Mucosa of stomach (tissue), 1 donor: Measurements from ENCODE around the gene MMP19.

Experiments used
- H3K27me3 ChIP-seq: one replicate; pipeline ENCODE4 v1.7.0; 2013; ENCODE audit warnings: mild to moderate bottlenecking, low read length; ENCODE audit not compliant: control insufficient read depth, insufficient read depth
- H3K36me3 ChIP-seq: one replicate; pipeline ENCODE4 v1.7.0; 2013; ENCODE audit warnings: low read length; ENCODE audit not compliant: control insufficient read depth, insufficient read depth
- H3K4me1 ChIP-seq: one replicate; pipeline ENCODE4 v1.7.0; 2013; ENCODE audit warnings: mild to moderate bottlenecking, low read length; ENCODE audit not compliant: control insufficient read depth, insufficient read depth
- H3K4me3 ChIP-seq: one replicate; pipeline ENCODE4 v1.7.0; 2013; ENCODE audit warnings: low read length
- H3K9ac ChIP-seq: one replicate; pipeline ENCODE4 v1.7.0; 2013; ENCODE audit warnings: mild to moderate bottlenecking, low read length, moderate library complexity
- H3K9me3 ChIP-seq: one replicate; pipeline ENCODE4 v1.7.0; 2013; ENCODE audit warnings: mild to moderate bottlenecking, low read length, moderate library complexity; ENCODE audit not compliant: control insufficient read depth
- donor health status: Pancreatic carcinoma.

Gene MMP19

GRCh38 chr12:55820679-55821078 lies 22.1 kb downstream of the MMP19 start:
- Histone ChIP-seq H3K27me3 (no peaks in the 10 kb centered on the region), H3K4me3 (no peak overlapping the region), H3K36me3 (peaks cover 10% of the 10 kb centered on the region), H3K4me1 (peaks cover 12% of the 10 kb centered on the region), H3K9ac (no peak overlapping the region), H3K9me3 (no peaks in the 10 kb centered on the region)

- peak overlapping the region; percentile 81 for H3K9ac ChIP-seq
- H3K36me3 ChIP-seq, result peaks cover 10% of the 10 kb centered on the region
- H3K27me3 ChIP-seq, result no peaks in the 10 kb centered on the region
- H3K9me3 ChIP-seq, result no peaks in the 10 kb centered on the region
- peaks cover 17% of the 10 kb centered on the region for H3K4me1 ChIP-seq
- H3K4me3 ChIP-seq, result peak overlapping the region; percentile 91
Observed at GRCh38 chr12:55818886-55819285, 23.9 kb downstream of the MMP19 start.

GRCh38 chr12:55818140-55818728 lies 24.5 kb downstream of the MMP19 start:
- Histone ChIP-seq H3K4me1 (peaks cover 17% of the 10 kb centered on the region), H3K27me3 (no peaks in the 10 kb centered on the region), H3K9me3 (no peaks in the 10 kb centered on the region), H3K4me3 (peak overlapping the region; percentile 91), H3K9ac (peak overlapping the region; percentile 81), H3K36me3 (peaks cover 10% of the 10 kb centered on the region)

GRCh38 chr12:55817345-55818139 lies 25.2 kb downstream of the MMP19 start, which contains the start of the genes ORMDL2 and SARNP:
ORMDL2 (plus strand) TSS chr12:55818041; CDS start chr12:55819000, 959 bp downstream.
SARNP (minus strand) TSS chr12:55817724; CDS start chr12:55817701, 23 bp downstream.
- Histone ChIP-seq H3K27me3 (no peaks in the 10 kb centered on the region), H3K9ac (peak within 1 kb of the TSS; percentile 97), H3K9me3 (no peaks in the 10 kb centered on the region), H3K4me1 (peaks cover 17% of the 10 kb centered on the region), H3K36me3 (peaks cover 10% of the 10 kb centered on the region), H3K4me3 (peak within 1 kb of the TSS; percentile 91)

GRCh38 chr12:55816881-55817344 lies 25.8 kb downstream of the MMP19 start:
- Histone ChIP-seq H3K4me1 (peaks cover 17% of the 10 kb centered on the region), H3K9ac (peak overlapping the region; percentile 97), H3K9me3 (no peaks in the 10 kb centered on the region), H3K27me3 (no peaks in the 10 kb centered on the region), H3K4me3 (peak overlapping the region; percentile 91), H3K36me3 (peaks cover 10% of the 10 kb centered on the region)

- Histone ChIP-seq H3K4me1 (peaks cover 20% of the 10 kb centered on the region), H3K9me3 (no peaks in the 10 kb centered on the region), H3K36me3 (peaks cover 8% of the 10 kb centered on the region), H3K9ac (peak overlapping the region; percentile 14), H3K4me3 (no peak overlapping the region), H3K27me3 (no peaks in the 10 kb centered on the region)
Observed at GRCh38 chr12:55815473-55815872, 27.3 kb downstream of the MMP19 start.

GRCh38 chr12:55814257-55814656 lies 28.5 kb downstream of the MMP19 start:
- no peak overlapping the region for H3K4me3 ChIP-seq
- H3K9ac ChIP-seq, result no peak overlapping the region
- no peaks in the 10 kb centered on the region for H3K36me3 ChIP-seq
- H3K9me3 ChIP-seq, result no peaks in the 10 kb centered on the region
- no peaks in the 10 kb centered on the region for H3K27me3 ChIP-seq
- peaks cover 20% of the 10 kb centered on the region for H3K4me1 ChIP-seq

- no peak overlapping the region for H3K9ac ChIP-seq
- peaks cover 11% of the 10 kb centered on the region for H3K4me1 ChIP-seq
- no peaks in the 10 kb centered on the region for H3K36me3 ChIP-seq
- no peak overlapping the region for H3K4me3 ChIP-seq
- H3K9me3 ChIP-seq, result no peaks in the 10 kb centered on the region
- no peaks in the 10 kb centered on the region for H3K27me3 ChIP-seq
Observed at GRCh38 chr12:55812088-55812487, 30.6 kb downstream of the MMP19 start.

GRCh38 chr12:55809274-55809673 lies 33.5 kb downstream of the MMP19 start:
- H3K36me3 ChIP-seq, result no peaks in the 10 kb centered on the region
- peaks cover 3% of the 10 kb centered on the region for H3K4me1 ChIP-seq
- H3K9ac ChIP-seq, result no peak overlapping the region
- H3K4me3 ChIP-seq, result no peak overlapping the region
- no peaks in the 10 kb centered on the region for H3K9me3 ChIP-seq
- no peaks in the 10 kb centered on the region for H3K27me3 ChIP-seq

- Histone ChIP-seq H3K9ac (no peak overlapping the region), H3K27me3 (no peaks in the 10 kb centered on the region), H3K4me3 (no peak overlapping the region), H3K36me3 (no peaks in the 10 kb centered on the region), H3K9me3 (no peaks in the 10 kb centered on the region), H3K4me1 (peaks cover 3% of the 10 kb centered on the region)
Observed at GRCh38 chr12:55806982-55807381, 35.8 kb downstream of the MMP19 start.

GRCh38 chr12:55797550-55797949 lies 45.2 kb downstream of the MMP19 start:
- no peak overlapping the region for H3K4me3 ChIP-seq
- H3K36me3 ChIP-seq, result peaks cover 5% of the 10 kb centered on the region
- no peaks in the 10 kb centered on the region for H3K9me3 ChIP-seq
- no peaks in the 10 kb centered on the region for H3K4me1 ChIP-seq
- H3K9ac ChIP-seq, result no peak overlapping the region
- H3K27me3 ChIP-seq, result no peaks in the 10 kb centered on the region

GRCh38 chr12:55797068-55797467 lies 45.7 kb downstream of the MMP19 start:
- Histone ChIP-seq H3K27me3 (no peaks in the 10 kb centered on the region), H3K9me3 (no peaks in the 10 kb centered on the region), H3K36me3 (peaks cover 5% of the 10 kb centered on the region), H3K4me3 (no peak overlapping the region), H3K9ac (no peak overlapping the region), H3K4me1 (no peaks in the 10 kb centered on the region)
